Aorta (tissue), 5 donors: ENCODE results near the gene TRAPPC5. TPM values are rescaled to one million over a fixed set of nuclear protein-coding genes. Genes with fewer than 3 reads are reported as not detected.

Source experiments
- ATAC-seq: fragments of 200-7000 bp; cut with Tn5 transposase; one replicate; pipeline ENCODE4 v1.9.1; 2022; ENCODE audit warnings: moderate library complexity; ENCODE audit not compliant: low FRiP score
- DNase-seq, 2 donors: peaks; one replicate each; pipeline ENCODE4 v3.0.0-alpha.2; 2020
- H3K27ac ChIP-seq, 2 donors: one replicate each; pipeline ENCODE4 v1.5.1; 2013; ENCODE audit warnings: low read length in 2 of 2, mild to moderate bottlenecking in 2 of 2, moderate library complexity in 2 of 2, control low read depth in 1 of 2, inconsistent platforms in 1 of 2, low read depth in 1 of 2
- H3K27me3 ChIP-seq, 2 donors: one replicate each; pipeline ENCODE4 v1.6.1; 2013; ENCODE audit warnings: control low read depth in 1 of 2, low read length in 1 of 2, mild to moderate bottlenecking in 1 of 2, moderate library complexity in 1 of 2; ENCODE audit not compliant: insufficient read depth in 2 of 2, control insufficient read depth in 1 of 2
- H3K36me3 ChIP-seq, 2 donors: one replicate each; pipeline ENCODE4 v1.6.1; 2013; ENCODE audit warnings: control low read depth in 1 of 2, low read length in 1 of 2, mild to moderate bottlenecking in 1 of 2; ENCODE audit not compliant: insufficient read depth in 2 of 2, control insufficient read depth in 1 of 2
- H3K4me1 ChIP-seq, 2 donors: one replicate each; pipeline ENCODE4 v1.6.1; 2013; ENCODE audit warnings: low read length in 2 of 2, control low read depth in 1 of 2, mild to moderate bottlenecking in 1 of 2, moderate library complexity in 1 of 2; ENCODE audit not compliant: insufficient read depth in 2 of 2, control insufficient read depth in 1 of 2
- H3K4me3 ChIP-seq, 2 donors: one replicate each; pipeline ENCODE4 v1.5.1; 2013; ENCODE audit warnings: low read length in 2 of 2, control low read depth in 1 of 2, mild to moderate bottlenecking in 1 of 2
- H3K9me3 ChIP-seq: one replicate; pipeline ENCODE4 v1.6.1; 2013; ENCODE audit warnings: mild to moderate bottlenecking, low read length; ENCODE audit not compliant: control insufficient read depth
- WGBS, 2 donors: extraction: QIAGEN DNeasy Blood & Tissue Kit; methylation state at CpG; one replicate each; pipeline ENCODE4 v1.1.7; 2013; 5-methylcytosine and 5-hydroxymethylcytosine counted together
- intact Hi-C, 2 donors: fragments of 100-400 bp; cut with DNase I; formaldehyde crosslinking; loops; one replicate each; pipeline versions ENCODE4 v1.14.2 to v1.15.0; 2022
- polyA plus RNA-seq, 2 donors: library from polyadenylated mRNA; stranded (reverse); fragments of 200-250 nt; gene quantifications; one replicate each; pipeline ENCODE4 v1.2.3, GENCODE V29; 2013
- total RNA-seq, 2 donors: library from RNA; stranded (reverse); fragmentation: NEBNext Ultra II Directional; extraction: Animal tissue kit (Norgen Biotek cat#: 25700); gene quantifications; one replicate each; pipeline ENCODE4 v1.2.1, GENCODE V29; 2021
- donor health status: healthy with polysubstance abuse.
- donor health status: Bipolar disorder and iron deficiency.
- donor health status: DM: no; HTN: no; CAD: no.
- donor health status: DM: no; HTN: no; CAD: no.
- donor health status: DM: yes; HTN: yes; CAD: no.

TRAPPC5 gene
- total and polyA plus RNA-seq, 4 donors = 26.8 to 79.6 (median 57.1) TPM

- intact Hi-C loops = loop anchor here in 1 of 2 donors (5.0 kb wide), 1 partner anchor 325 kb away; no protein-coding TSS in a partner anchor
- 51 to 52% methylated on average over 10 of the region's 10 CpGs for WGBS, 2 donors
- no peak for ATAC-seq
Measured at GRCh38 chr19:7676854-7677253, 3.8 kb upstream of the TRAPPC5 start, which contains the start of gene MCEMP1. Gene MCEMP1 (plus strand): TSS chr19:7677090. CDS start chr19:7677121, 31 bp downstream.

GRCh38 chr19:7677669-7678311, 2.8 kb upstream of the TRAPPC5 start:
- ATAC-seq = no peak

More at GRCh38 chr19:7676854-7677253, 3.8 kb upstream of the TRAPPC5 start, which contains the start of gene MCEMP1:
- no peaks in the 10 kb centered on the region for H3K4me1 ChIP-seq
- no peaks in the 10 kb centered on the region for H3K9me3 ChIP-seq
- no peak for DNase-seq
- no peak within 1 kb of the TSS for H3K4me3 ChIP-seq
- H3K36me3 ChIP-seq = no peaks in the 10 kb centered on the region
- H3K27me3 ChIP-seq = no peaks in the 10 kb centered on the region
- no peak within 1 kb of the TSS for H3K27ac ChIP-seq

DNA sequence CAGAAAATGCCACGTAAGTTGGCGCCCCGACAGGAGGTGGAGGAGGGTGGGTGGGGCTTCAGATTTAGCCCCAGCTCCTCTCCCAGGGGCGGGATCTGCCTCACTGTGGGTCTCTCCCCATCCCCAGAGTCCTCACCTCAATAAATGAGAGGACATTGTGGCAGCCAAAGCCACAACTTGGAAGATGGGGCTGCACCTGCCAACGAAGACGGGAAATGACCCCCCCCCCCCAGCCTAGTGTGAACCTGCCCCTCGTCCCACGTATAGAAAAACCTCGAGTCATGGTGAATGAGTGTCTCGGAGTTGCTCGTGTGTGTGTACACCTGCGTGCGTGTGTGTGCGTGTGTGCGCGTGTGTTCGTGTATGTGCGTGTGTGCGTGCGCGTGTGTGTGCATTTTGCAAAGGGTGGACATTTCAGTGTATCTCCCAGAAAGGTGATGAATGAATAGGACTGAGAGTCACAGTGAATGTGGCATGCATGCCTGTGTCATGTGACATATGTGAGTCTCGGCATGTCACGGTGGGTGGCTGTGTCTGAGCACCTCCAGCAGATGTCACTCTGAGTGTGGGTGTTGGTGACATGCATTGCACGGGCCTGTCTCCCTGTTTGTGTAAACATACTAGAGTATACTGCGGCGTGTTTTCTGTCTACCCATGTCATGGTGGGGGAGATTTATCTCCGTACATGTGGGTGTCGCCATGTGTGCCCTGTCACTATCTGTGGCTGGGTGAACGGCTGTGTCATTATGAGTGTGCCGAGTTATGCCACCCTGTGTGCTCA, 1.5 kb upstream of the TRAPPC5 start:
- no peak overlapping the region for H3K4me3 ChIP-seq
- intact Hi-C loops = loop anchor here in 1 of 2 donors (2.0 to 5.0 kb wide), 2 partner anchors 28 to 327 kb away; no protein-coding TSS in a partner anchor
- H3K27me3 ChIP-seq = no peaks in the 10 kb centered on the region
- no peaks in the 10 kb centered on the region for H3K4me1 ChIP-seq
- WGBS, 2 donors = 52 to 53% methylated on average over 30 of the region's 30 CpGs
- no peaks in the 10 kb centered on the region for H3K36me3 ChIP-seq
- DNase-seq (peak in 1 of 2 donors; percentile 55), ATAC-seq (no peak)
- H3K9me3 ChIP-seq = no peaks in the 10 kb centered on the region
- H3K27ac ChIP-seq = no peak overlapping the region

More at GRCh38 chr19:7677669-7678311, 2.8 kb upstream of the TRAPPC5 start:
- Histone ChIP-seq H3K36me3 (no peaks in the 10 kb centered on the region), H3K4me3 (no peak overlapping the region), H3K9me3 (no peaks in the 10 kb centered on the region), H3K27me3 (no peaks in the 10 kb centered on the region), H3K4me1 (no peaks in the 10 kb centered on the region), H3K27ac (no peak overlapping the region)
- DNase-seq = no peak
- intact Hi-C loops = loop anchor here in 1 of 2 donors (2.0 to 5.0 kb wide), 2 partner anchors 27 to 325 kb away; no protein-coding TSS in a partner anchor
- 46 to 49% methylated on average over 12 of the region's 12 CpGs for WGBS, 2 donors

- H3K27me3 ChIP-seq = no peaks in the 10 kb centered on the region
- 48 to 50% methylated on average over 22 of the region's 22 CpGs for WGBS, 2 donors
Measured at GRCh38 chr19:7679771-7680605, 645 bp upstream of the TRAPPC5 start.

GRCh38 chr19:7681340-7682174, 924 bp downstream of the TRAPPC5 start:
- Histone ChIP-seq H3K27me3 (no peaks in the 10 kb centered on the region), H3K27ac (no peak overlapping the region), H3K36me3 (no peaks in the 10 kb centered on the region), H3K9me3 (no peaks in the 10 kb centered on the region), H3K4me3 (peak overlapping the region; percentile 82 to 95), H3K4me1 (no peaks in the 10 kb centered on the region)
- WGBS, 2 donors = 3% methylated on average over 41 to 43 of the region's 43 CpGs
- ATAC-seq (peak; percentile 76), DNase-seq (peak; percentile 88)
- intact Hi-C loops = loop anchor here (2.0 to 10.0 kb wide), 5 partner anchors 53 to 327 kb away; partner anchors contain the start of genes PET100 (in 1 of the 2) and XAB2 (in 1 of the 2)

More at GRCh38 chr19:7679771-7680605, 645 bp upstream of the TRAPPC5 start:
- DNase-seq (no peak), ATAC-seq (no peak)
- Histone ChIP-seq H3K27ac (no peak overlapping the region), H3K4me1 (no peaks in the 10 kb centered on the region), H3K36me3 (no peaks in the 10 kb centered on the region), H3K4me3 (no peak overlapping the region), H3K9me3 (no peaks in the 10 kb centered on the region)
- intact Hi-C loops = loop anchor here (1.0 to 10.0 kb wide), 8 partner anchors 28 to 328 kb away; partner anchors contain the start of genes PET100 (in 1 of the 2) and XAB2 (in 1 of the 2)

- no peak for DNase-seq
- no peaks in the 10 kb centered on the region for H3K9me3 ChIP-seq
- H3K27ac ChIP-seq = no peak overlapping the region
- ATAC-seq = no peak
- no peaks in the 10 kb centered on the region for H3K27me3 ChIP-seq
- H3K36me3 ChIP-seq = no peaks in the 10 kb centered on the region
- WGBS, 2 donors = 67 to 74% methylated on average over 74 of the region's 74 CpGs
- no peak overlapping the region for H3K4me3 ChIP-seq
- H3K4me1 ChIP-seq = no peaks in the 10 kb centered on the region
- intact Hi-C loops = loop anchor here (5.0 to 10.0 kb wide), 3 partner anchors 112 to 128 kb away; no protein-coding TSS in a partner anchor
Measured at GRCh38 chr19:7682175-7682855, 1.7 kb downstream of the TRAPPC5 start.
